GM23248 (cell line): ENCODE results near the gene TIMP3.

ENCODE experiments used
- EZH2 ChIP-seq: fragments of 200-600 bp; sonication (generic); IDR thresholded peaks from 2 replicates; pipeline ENCODE4 v1.6.1; 2018; ENCODE audit warnings: antibody characterized with exemption, mild to moderate bottlenecking; ENCODE audit not compliant: insufficient read depth, poor library complexity, severe bottlenecking
- EZH2phosphoT487 ChIP-seq: fragments of 200-600 bp; sonication (generic); IDR thresholded peaks from 2 replicates; pipeline ENCODE4 v1.6.1; 2018; ENCODE audit warnings: antibody characterized with exemption, moderate library complexity, mild to moderate bottlenecking, low read depth; ENCODE audit not compliant: insufficient read depth

GRCh38 chr22:32896891-32897290, 95.4 kb downstream of the TIMP3 start:
- TF ChIP-seq EZH2phosphoT487 (no peak), EZH2 (no peak)
